H9 (cell line): ENCODE measurements around the gene F7. TPM values are rescaled to one million over a fixed set of nuclear protein-coding genes. Genes with fewer than 3 reads are reported as not detected.

Experiments
- DNase-seq: peaks from one replicate; pipeline ENCODE4 v3.0.0-alpha.2; 2017
- H2AFZ ChIP-seq: one replicate; pipeline ENCODE4 v1.6.1; 2013; ENCODE audit warnings: mild to moderate bottlenecking, low read length, control low read depth, moderate library complexity
- H2AK5ac ChIP-seq: 2 replicates; pipeline ENCODE4 v1.6.1; 2013; ENCODE audit warnings: low read length, control low read depth, mixed read lengths; ENCODE audit not compliant: insufficient read length
- H2BK120ac ChIP-seq: one replicate; pipeline ENCODE4 v1.6.1; 2013; ENCODE audit warnings: low read depth, mild to moderate bottlenecking, low read length, control low read depth, inconsistent platforms; ENCODE audit not compliant: poor library complexity, severe bottlenecking
- H2BK12ac ChIP-seq: 2 replicates; pipeline ENCODE4 v1.6.1; 2013; ENCODE audit warnings: low read length, control low read depth, mixed read lengths, low read depth; ENCODE audit not compliant: insufficient read length
- H2BK15ac ChIP-seq: 2 replicates; pipeline ENCODE4 v1.6.1; 2013; ENCODE audit warnings: low read depth, low read length, control low read depth
- H2BK20ac ChIP-seq: one replicate; pipeline ENCODE4 v1.6.1; 2013; ENCODE audit warnings: low read depth, mild to moderate bottlenecking, low read length, control low read depth, inconsistent platforms; ENCODE audit not compliant: poor library complexity, severe bottlenecking
- H2BK5ac ChIP-seq: 2 replicates; pipeline ENCODE4 v1.6.1; 2013; ENCODE audit warnings: low read length, control low read depth, mixed read lengths; ENCODE audit not compliant: insufficient read length
- H3K14ac ChIP-seq: 2 replicates; pipeline ENCODE4 v1.6.1; 2013; ENCODE audit warnings: low read length, control low read depth; ENCODE audit not compliant: insufficient read depth
- H3K18ac ChIP-seq: 2 replicates; pipeline ENCODE4 v1.6.1; 2013; ENCODE audit warnings: low read depth, mild to moderate bottlenecking, mixed read lengths, low read length, control low read depth; ENCODE audit not compliant: insufficient read length
- H3K23ac ChIP-seq: 2 replicates; pipeline ENCODE4 v1.6.1; 2013; ENCODE audit warnings: low read length, control low read depth, mixed read lengths, low read depth; ENCODE audit not compliant: insufficient read length
- H3K23me2 ChIP-seq: 2 replicates; pipeline ENCODE4 v1.6.1; 2013; ENCODE audit warnings: low read depth, mild to moderate bottlenecking, mixed read lengths, low read length, control low read depth; ENCODE audit not compliant: insufficient read length, poor library complexity, severe bottlenecking
- H3K27ac ChIP-seq: 2 replicates; pipeline ENCODE4 v1.5.1; 2013; ENCODE audit warnings: low read length, control low read depth, mixed read lengths, low read depth; ENCODE audit not compliant: insufficient read length
- H3K27me3 ChIP-seq: 2 replicates; pipeline ENCODE4 v1.6.1; 2013; ENCODE audit warnings: low read length, control low read depth, inconsistent platforms; ENCODE audit not compliant: insufficient read depth
- H3K4ac ChIP-seq: 2 replicates; pipeline ENCODE4 v1.6.1; 2013; ENCODE audit warnings: low read depth, mild to moderate bottlenecking, control low read depth, inconsistent platforms, low read length, moderate library complexity
- H3K4me1 ChIP-seq: 2 replicates; pipeline ENCODE4 v1.6.1; 2013; ENCODE audit warnings: low read length, control low read depth, inconsistent platforms; ENCODE audit not compliant: insufficient read depth
- H3K4me2 ChIP-seq: 2 replicates; pipeline ENCODE4 v1.6.1; 2013; ENCODE audit warnings: low read length, control low read depth, mixed read lengths; ENCODE audit not compliant: insufficient read length, insufficient read depth
- H3K56ac ChIP-seq: 2 replicates; pipeline ENCODE4 v1.6.1; 2013; ENCODE audit warnings: low read depth, mild to moderate bottlenecking, mixed read lengths, low read length, control low read depth; ENCODE audit not compliant: insufficient read length
- H3K79me1 ChIP-seq: 2 replicates; pipeline ENCODE4 v1.6.1; 2013; ENCODE audit warnings: low read depth, mild to moderate bottlenecking, moderate library complexity, low read length, control low read depth, inconsistent platforms; ENCODE audit not compliant: insufficient read depth, poor library complexity, severe bottlenecking
- H3K79me2 ChIP-seq: 2 replicates; pipeline ENCODE4 v1.6.1; 2013; ENCODE audit warnings: low read length, control low read depth, inconsistent platforms; ENCODE audit not compliant: insufficient read depth
- H3K9ac ChIP-seq: 2 replicates; pipeline ENCODE4 v1.6.1; 2013; ENCODE audit warnings: low read length, control low read depth, mixed read lengths; ENCODE audit not compliant: insufficient read length; ENCODE audit errors: extremely low read depth
- H3K9me3 ChIP-seq: one replicate; pipeline ENCODE4 v1.6.1; 2013; ENCODE audit warnings: low read depth, low read length, inconsistent platforms; ENCODE audit not compliant: control insufficient read depth
- H3T11ph ChIP-seq: one replicate; pipeline ENCODE4 v1.6.1; 2013; ENCODE audit warnings: mild to moderate bottlenecking, low read length, control low read depth, inconsistent platforms
- H4K20me1 ChIP-seq: one replicate; pipeline ENCODE4 v1.6.1; 2013; ENCODE audit not compliant: control insufficient read depth, insufficient read length, insufficient read depth
- H4K5ac ChIP-seq: 2 replicates; pipeline ENCODE4 v1.6.1; 2013; ENCODE audit warnings: low read depth, mild to moderate bottlenecking, mixed read lengths, low read length, control low read depth; ENCODE audit not compliant: insufficient read length
- H4K8ac ChIP-seq: replicated peaks from 2 replicates; pipeline ENCODE4 v1.6.1; 2013; ENCODE audit warnings: low read length, control low read depth, mixed read lengths, low read depth; ENCODE audit not compliant: insufficient read length
- H4K91ac ChIP-seq: 2 replicates; pipeline ENCODE4 v1.6.1; 2013; ENCODE audit warnings: low read depth, mild to moderate bottlenecking, moderate library complexity, mixed read lengths, low read length, control low read depth; ENCODE audit not compliant: insufficient read length
- H3K27ac Mint-ChIP-seq, 3 experiments: 2 replicates in 2 of 3; 3 replicates in 1 of 3; pipeline ENCODE4 v1.8.0; 2020 to 2021; ENCODE audit warnings: mixed read lengths in 3 of 3, mild to moderate bottlenecking in 1 of 3, moderate library complexity in 1 of 3
- H3K27me3 Mint-ChIP-seq: 2 replicates; pipeline ENCODE4 v1.8.0; 2021; ENCODE audit warnings: low read depth, mild to moderate bottlenecking, moderate library complexity, mixed read lengths
- H3K36me3 Mint-ChIP-seq, 3 experiments: 2 replicates in 2 of 3; 3 replicates in 1 of 3; pipeline ENCODE4 v1.8.0; 2020 to 2021; ENCODE audit warnings: low read depth in 3 of 3, mixed read lengths in 3 of 3; ENCODE audit not compliant: insufficient read depth in 1 of 3
- H3K4me1 Mint-ChIP-seq, 2 experiments: 2 replicates each; pipeline ENCODE4 v1.8.0; 2020; ENCODE audit warnings: mixed read lengths in 2 of 2
- H3K4me3 Mint-ChIP-seq, 2 experiments: 2 replicates in 1 of 2; 3 replicates in 1 of 2; pipeline ENCODE4 v1.8.0; 2020 to 2021; ENCODE audit warnings: mild to moderate bottlenecking in 2 of 2, mixed read lengths in 2 of 2, moderate library complexity in 1 of 2
- H3K9me3 Mint-ChIP-seq, 2 experiments: 2 replicates in 1 of 2; 3 replicates in 1 of 2; pipeline ENCODE4 v1.8.0; 2020; ENCODE audit warnings: mild to moderate bottlenecking in 2 of 2, mixed read lengths in 2 of 2, moderate library complexity in 1 of 2
- CTCF ChIP-seq: fragments of 200-600 bp; sonication (generic); conservative IDR thresholded peaks from 3 replicates; pipeline ENCODE4 v1.8.0; 2021; ENCODE audit warnings: antibody characterized with exemption, mild to moderate bottlenecking
- WGBS: extraction: QIAGEN DNeasy Blood & Tissue Kit; methylation state at CpG from one replicate; pipeline ENCODE4 v1.1.7; 2013; ENCODE audit warnings: missing lambda C conversion rate, low lambda C conversion rate, mixed read lengths; ENCODE audit not compliant: insufficient read length; ENCODE audit errors: extremely low coverage; 5-methylcytosine and 5-hydroxymethylcytosine counted together
- total RNA-seq: library from RNA; stranded (reverse); gene quantifications from 2 replicates; pipeline ENCODE4 v1.2.1, GENCODE V29; 2021

The F7 gene
- total RNA-seq, 1 experiment from 2014 or later: 0.81 TPM

- H3K79me1 ChIP-seq: no peaks in the 10 kb centered on the region
- H3T11ph ChIP-seq: no peak overlapping the region
- no peak overlapping the region for H3K14ac ChIP-seq
- H3K27ac ChIP-seq: no peak overlapping the region
- Mint-ChIP-seq H3K4me3 (no peak overlapping the region), H3K4me1 (peaks cover 7 to 18% of the 10 kb centered on the region in 2 experiments; a peak in 2 of 4 replicates), H3K9me3 (no peaks in the 10 kb centered on the region), H3K27me3 (peaks cover 8% of the 10 kb centered on the region), H3K36me3 (no peaks in the 10 kb centered on the region), H3K27ac (no peak overlapping the region; a peak in 1 of 7 replicates)
- no peak overlapping the region for H2BK5ac ChIP-seq
- H3K4me1 ChIP-seq: no peaks in the 10 kb centered on the region; the same call in 1 of the 2 replicates
- no peak overlapping the region for H3K4me2 ChIP-seq
- TF ChIP-seq CTCF: no peak
- 100% methylated on average over 5 of the region's 12 CpGs for WGBS
- H2BK12ac ChIP-seq: no peak overlapping the region
- no peak overlapping the region for H2BK20ac ChIP-seq
- H4K20me1 ChIP-seq: peaks cover 4% of the 10 kb centered on the region
- H2BK15ac ChIP-seq: no peak overlapping the region
- H3K79me2 ChIP-seq: no peaks in the 10 kb centered on the region
- no peak overlapping the region for H2AK5ac ChIP-seq
- H2AFZ ChIP-seq: no peak overlapping the region
- no peak overlapping the region for H2BK120ac ChIP-seq
- H3K4ac ChIP-seq: no peak overlapping the region
- H3K27me3 ChIP-seq: no peaks in the 10 kb centered on the region
- H3K23me2 ChIP-seq: no peaks in the 10 kb centered on the region
- no peak for DNase-seq
- no peak overlapping the region for H4K5ac ChIP-seq
- no peak overlapping the region for H3K9ac ChIP-seq
- no peak overlapping the region for H4K91ac ChIP-seq
- H3K23ac ChIP-seq: no peak overlapping the region
- H3K18ac ChIP-seq: no peak overlapping the region
- H3K56ac ChIP-seq: no peak overlapping the region
- no peaks in the 10 kb centered on the region for H3K9me3 ChIP-seq
- H4K8ac ChIP-seq: no peak overlapping the region
Measured at GRCh38 chr13:113102727-113103126, 2.9 kb upstream of the F7 start.
